ENCODE results near the gene MPDU1. TPM values are rescaled to one million over a fixed set of nuclear protein-coding genes. Genes with fewer than 3 reads are reported as not detected.
A peak's percentile ranks its signal among the peaks of the same experiment; 100 is the strongest.

Gene MPDU1
- total RNA-seq, 1 experiment from 2014 or later = 50.9 TPM

- H3K36me3 ChIP-seq (ENCODE audit: control insufficient read depth in 1 of 2, insufficient read depth in 2 of 2, low read length in 2 of 2) = peaks cover 34 to 70% of the 10 kb centered on the region in 2 experiments
- ATAC-seq = peak; percentile 86
- no peaks in the 10 kb centered on the region for H3K27me3 ChIP-seq (ENCODE audit: insufficient read depth, low read length)
- peak overlapping the region; percentile 100 for H3K9ac ChIP-seq (ENCODE audit: low read length)
- CTCF ChIA-PET = interaction anchor here (0.6 kb wide), 1 partner anchor 11 kb away, joined by 3 read pairs; the partner anchor contains the start of gene MPDU1
- peak overlapping the region; percentile 97 for H3K4me2 ChIP-seq (ENCODE audit: low read length)
- H3K27ac ChIP-seq (ENCODE audit: low read depth, low read length) = peak overlapping the region; percentile 97
- peak; percentile 98 for DNase-seq (ENCODE audit: low read depth, low spot score)
- RAD21 ChIA-PET (ENCODE audit: low non-redundant PET in 1 of 2, low total read pairs in 2 of 2, uncharacterized antibody in 2 of 2, unreplicated experiment in 2 of 2) = interaction anchor here in 1 of 2 experiments (1.1 kb wide), 1 partner anchor 12 kb away, joined by 3 read pairs; no protein-coding TSS in a partner anchor
- H2AFZ ChIP-seq (ENCODE audit: low read depth, low read length, poor library complexity, severe bottlenecking) = no peak overlapping the region
- peak overlapping the region; percentile 94 to 100 for H3K4me3 ChIP-seq (replicated peaks in 1 of 2; ENCODE audit: low read depth in 1 of 2, low read length in 2 of 2)
- TSS peak; percentile 36 for BruUV-seq (replicated peaks)
- peaks cover 5 to 58% of the 10 kb centered on the region in 2 experiments; a peak in 3 of 4 replicates for H3K4me1 ChIP-seq (ENCODE audit: control insufficient read depth in 1 of 2, insufficient read depth in 2 of 2, low read length in 2 of 2)
- no peaks in the 10 kb centered on the region for H3K9me2 ChIP-seq (ENCODE audit: insufficient read depth)
- intact Hi-C loops (cut with micrococcal nuclease) = no loop called here
- peaks cover 32% of the 10 kb centered on the region; the same call in 1 of the 2 replicates for H4K20me1 ChIP-seq (ENCODE audit: insufficient read depth)
- POLR2A ChIA-PET = interaction anchor here (1.1 to 2.6 kb wide), 4 partner anchors 11 to 115 kb away, joined by 4 to 13 read pairs (median 6); partner anchors contain the start of genes MPDU1, TP53 and WRAP53
- peaks cover 67% of the 10 kb centered on the region for H3K79me2 ChIP-seq (ENCODE audit: insufficient read depth, low read length)
- H3K9me3 ChIP-seq (ENCODE audit: control insufficient read depth in 1 of 2, insufficient read depth in 1 of 2, low read depth in 1 of 2, low read length in 2 of 2) = no peaks in the 10 kb centered on the region
- TF ChIP-seq TCF7L2 (IDR thresholded peaks at IDR 0.05; ENCODE audit: borderline replicate concordance, extremely low read depth, insufficient read depth, insufficient read length) = no peak
- TF ChIP-seq RAD21 (IDR thresholded peaks at IDR 0.05; ENCODE audit: low read depth) = no peak
- peak; percentile 14; the same call in 1 of the 2 replicates for TF ChIP-seq EGR1 (IDR thresholded peaks at IDR 0.05; ENCODE audit: low read depth)
- no peak for TF ChIP-seq EZH2phosphoT487 (IDR thresholded peaks at IDR 0.05; ENCODE audit: borderline replicate concordance)
- TF ChIP-seq SRF (IDR thresholded peaks at IDR 0.05; ENCODE audit: low read depth) = no peak
- TF ChIP-seq MAX (IDR thresholded peaks at IDR 0.05) = no peak
- TF ChIP-seq REST (IDR thresholded peaks at IDR 0.05; ENCODE audit: low read depth) = no peak
- no peak for TF ChIP-seq CTCF (IDR thresholded peaks at IDR 0.05 in 2 of 3, conservative IDR thresholded peaks at IDR 0.05 in 1 of 3; ENCODE audit: borderline replicate concordance in 1 of 3, insufficient read depth in 1 of 3, low read depth in 2 of 3, low read length in 2 of 3)
- peak; percentile 99 for TF ChIP-seq POLR2A (IDR thresholded peaks at IDR 0.05; ENCODE audit: borderline replicate concordance, extremely low read depth, insufficient read depth, insufficient read length)
- TF ChIP-seq ATF3 (IDR thresholded peaks at IDR 0.05) = no peak
- no peak for TF ChIP-seq CBX3 (IDR thresholded peaks at IDR 0.05; ENCODE audit: low read depth)
- peak; percentile 99 for TF ChIP-seq POLR2AphosphoS5 (IDR thresholded peaks at IDR 0.05; ENCODE audit: low read depth, low read length)
- TF ChIP-seq SIN3A (IDR thresholded peaks at IDR 0.05; ENCODE audit: low read depth) = peak; percentile 96
- TF ChIP-seq ELF1 (IDR thresholded peaks at IDR 0.05; ENCODE audit: borderline replicate concordance, low read depth) = no peak
- no peak for TF ChIP-seq FOSL1 (IDR thresholded peaks at IDR 0.05; ENCODE audit: low read depth)
- no peak for TF ChIP-seq ZBTB33 (IDR thresholded peaks at IDR 0.05; ENCODE audit: extremely low read depth, insufficient replicate concordance, low read length)
- 0 out of 2 replicates have a peak, but pooled peaks have one; percentile 43 for TF ChIP-seq JUND (IDR thresholded peaks at IDR 0.05)
- peak; percentile 79 for TF ChIP-seq YY1 (IDR thresholded peaks at IDR 0.05; ENCODE audit: extremely low read depth, insufficient replicate concordance, low read depth, low read length)
Observed at GRCh38 chr17:7572588-7573323, 10.9 kb upstream of the MPDU1 start.

Measured in HCT116 (cell line).